SW480 (cell line): Measurements from ENCODE around the gene KIAA0753.
A peak's percentile ranks its signal among the peaks of the same experiment; 100 is the strongest.

Source experiments
- DNase-seq: peaks from one replicate; pipeline ENCODE4 v3.0.0-alpha.2; 2016; ENCODE audit warnings: low spot score

Gene KIAA0753

GRCh38 chr17:6640536-6641246 is at the start of gene KIAA0753, which contains the start of gene TXNDC17:
Gene KIAA0753 (minus strand): TSS chr17:6640711. CDS start chr17:6635103, 5,608 bp downstream.
Gene TXNDC17 (plus strand): TSS chr17:6641060. CDS start chr17:6641083, 23 bp downstream.
- peak; percentile 91 for DNase-seq

- no peak for DNase-seq
Observed at GRCh38 chr17:6688944-6689343, 48.4 kb upstream of the KIAA0753 start.

- DNase-seq, result no peak
Observed at GRCh38 chr17:6686026-6686425, 45.5 kb upstream of the KIAA0753 start.

GRCh38 chr17:6684881-6685767 is 44.6 kb upstream of the KIAA0753 start:
- DNase-seq, result no peak

GRCh38 chr17:6684460-6684783 is 43.9 kb upstream of the KIAA0753 start:
- no peak for DNase-seq

- no peak for DNase-seq
Observed at GRCh38 chr17:6683730-6684459, 43.4 kb upstream of the KIAA0753 start.

- no peak for DNase-seq
Observed at GRCh38 chr17:6683081-6683684, 42.7 kb upstream of the KIAA0753 start.

GRCh38 chr17:6682339-6682738 is 41.8 kb upstream of the KIAA0753 start:
- DNase-seq, result no peak

- DNase-seq, result no peak
Observed at GRCh38 chr17:6681671-6682070, 41.2 kb upstream of the KIAA0753 start.

- no peak for DNase-seq
Observed at GRCh38 chr17:6681176-6681575, 40.7 kb upstream of the KIAA0753 start.

GRCh38 chr17:6679241-6679640 is 38.7 kb upstream of the KIAA0753 start:
- DNase-seq, result no peak

GRCh38 chr17:6677946-6678345 is 37.4 kb upstream of the KIAA0753 start:
- no peak for DNase-seq

- peak; percentile 90 for DNase-seq
Observed at GRCh38 chr17:6677158-6677831, 36.8 kb upstream of the KIAA0753 start.

GRCh38 chr17:6676802-6677157 is 36.3 kb upstream of the KIAA0753 start:
- DNase-seq, result no peak

GRCh38 chr17:6675201-6675825 is 34.8 kb upstream of the KIAA0753 start:
- DNase-seq, result no peak

GRCh38 chr17:6674586-6674985 is 34.1 kb upstream of the KIAA0753 start:
- no peak for DNase-seq

- no peak for DNase-seq
Observed at GRCh38 chr17:6671431-6671830, 30.9 kb upstream of the KIAA0753 start.

- DNase-seq, result peak; percentile 17
Observed at GRCh38 chr17:6670999-6671398, 30.5 kb upstream of the KIAA0753 start.

GRCh38 chr17:6670571-6670970 is 30.1 kb upstream of the KIAA0753 start:
- DNase-seq, result peak; percentile 77

GRCh38 chr17:6669479-6670212 is 29.1 kb upstream of the KIAA0753 start:
- peak; percentile 95 for DNase-seq
